ENCODE measurements around the gene BPIFB2. TPM values are rescaled to one million over a fixed set of nuclear protein-coding genes. Genes with fewer than 3 reads are reported as not detected.

BPIFB2 gene
- total RNA-seq, 4 donors from 2014 or later: not detected

- DNase-seq: no peak
- H3K27ac ChIP-seq: no peak overlapping the region
- no peaks in the 10 kb centered on the region for H3K27me3 ChIP-seq
- intact Hi-C loops (cut with DNase I; ENCODE audit: low total_unique reads): no loop called here
- H3K4me3 ChIP-seq: no peak overlapping the region
- TF ChIP-seq CTCF (IDR thresholded peaks at IDR 0.05) (no peak), POLR2A (IDR thresholded peaks at IDR 0.05) (no peak)
- H3K36me3 ChIP-seq: no peaks in the 10 kb centered on the region
- no peaks in the 10 kb centered on the region for H3K9me3 ChIP-seq
- no peaks in the 10 kb centered on the region for H3K4me1 ChIP-seq
Measured at GRCh38 chr20:33018169-33018931, 10.8 kb downstream of the BPIFB2 start.

- intact Hi-C loops (cut with DNase I; ENCODE audit: low total_unique reads): no loop called here
- no peaks in the 10 kb centered on the region for H3K36me3 ChIP-seq
- H3K9me3 ChIP-seq: no peaks in the 10 kb centered on the region
- H3K27ac ChIP-seq: no peak overlapping the region
- TF ChIP-seq CTCF (IDR thresholded peaks at IDR 0.05) (no peak), POLR2A (IDR thresholded peaks at IDR 0.05) (no peak)
- H3K4me1 ChIP-seq: no peaks in the 10 kb centered on the region
- no peak overlapping the region for H3K4me3 ChIP-seq
- DNase-seq: no peak
- no peaks in the 10 kb centered on the region for H3K27me3 ChIP-seq
Measured at GRCh38 chr20:33019465-33020277, 12.2 kb downstream of the BPIFB2 start.

- Histone ChIP-seq H3K27ac (no peak overlapping the region), H3K27me3 (no peaks in the 10 kb centered on the region), H3K4me3 (no peak overlapping the region), H3K36me3 (no peaks in the 10 kb centered on the region), H3K9me3 (no peaks in the 10 kb centered on the region), H3K4me1 (no peaks in the 10 kb centered on the region)
- TF ChIP-seq POLR2A (IDR thresholded peaks at IDR 0.05): no peak
- TF ChIP-seq CTCF (IDR thresholded peaks at IDR 0.05): no peak
- intact Hi-C loops (cut with DNase I; ENCODE audit: low total_unique reads): no loop called here
- DNase-seq: no peak
Measured at GRCh38 chr20:33020278-33021161, 13.0 kb downstream of the BPIFB2 start.

GRCh38 chr20:33021879-33022278 lies 14.4 kb downstream of the BPIFB2 start:
- TF ChIP-seq CTCF (IDR thresholded peaks at IDR 0.05) (no peak), POLR2A (IDR thresholded peaks at IDR 0.05) (no peak)
- Histone ChIP-seq H3K9me3 (no peaks in the 10 kb centered on the region), H3K36me3 (no peaks in the 10 kb centered on the region), H3K27me3 (no peaks in the 10 kb centered on the region), H3K4me3 (no peak overlapping the region), H3K27ac (no peak overlapping the region), H3K4me1 (no peaks in the 10 kb centered on the region)
- DNase-seq: no peak
- intact Hi-C loops (cut with DNase I; ENCODE audit: low total_unique reads): no loop called here
